ENCODE data around the gene SCRT2.

DNA sequence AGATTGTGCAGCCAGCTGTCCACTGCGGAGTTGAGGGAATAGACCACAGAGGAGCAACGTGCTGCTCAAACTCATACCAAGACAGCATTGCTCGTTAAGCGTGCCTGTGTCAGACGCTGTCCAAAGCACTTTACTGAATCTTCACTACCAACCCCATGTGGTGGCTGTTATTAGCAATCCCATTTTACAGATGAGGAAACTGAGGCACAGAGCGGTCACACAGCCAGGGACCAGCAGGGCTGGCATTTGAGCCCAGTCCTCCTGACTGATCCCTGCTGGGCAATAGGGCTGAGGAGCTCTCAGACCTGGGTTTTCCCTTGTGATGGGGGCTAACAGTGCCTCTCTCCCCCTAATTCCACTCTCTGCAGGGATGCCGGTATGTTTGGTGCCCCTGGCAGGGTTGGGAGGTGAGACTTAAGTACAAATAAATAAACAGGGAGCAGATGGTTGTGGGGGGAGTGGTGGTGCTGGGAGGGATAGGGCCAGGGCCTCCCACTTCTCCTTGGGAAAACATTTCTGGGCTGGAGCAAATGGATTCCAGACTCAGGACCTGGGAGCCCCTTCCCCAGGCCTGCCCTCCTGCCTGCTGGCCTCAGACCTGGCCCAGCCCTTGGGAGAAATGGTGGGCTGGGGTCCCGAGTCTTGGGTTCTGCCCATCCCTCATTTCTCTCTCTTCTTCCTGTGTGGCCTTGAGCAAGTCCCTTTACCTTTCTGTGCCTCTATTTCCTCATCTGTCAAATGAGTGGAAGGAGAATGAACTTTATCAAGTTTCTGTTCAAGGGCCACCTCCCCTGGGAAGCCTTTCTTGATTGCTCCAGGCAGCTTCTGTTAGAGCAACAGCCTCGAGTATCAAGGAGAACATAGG is 40.3 kb downstream of the SCRT2 start:
- no peak for TF ChIP-seq BHLHE40 (IDR thresholded peaks at IDR 0.05; ENCODE audit: borderline replicate concordance)
- no peak for TF ChIP-seq TARDBP (IDR thresholded peaks at IDR 0.05)
